Mucosa of descending colon (tissue), 3 donors: Measurements from ENCODE around the gene MAPK12. TPM values are rescaled to one million over a fixed set of nuclear protein-coding genes. Genes with fewer than 3 reads are reported as not detected.
A peak's percentile ranks its signal among the peaks of the same experiment; 100 is the strongest.

Experiments
- ATAC-seq: fragments of 200-7000 bp; cut with Tn5 transposase; one replicate; pipeline ENCODE4 v1.9.1; 2020; ENCODE audit warnings: mild to moderate bottlenecking, moderate library complexity
- DNase-seq, 3 donors: peaks; one replicate each; pipeline ENCODE4 v3.0.0-alpha.2; 2020
- H3K36me3 ChIP-seq: fragments of 200-600 bp; one replicate; pipeline ENCODE4 v1.8.0; 2021; ENCODE audit warnings: low read depth, mild to moderate bottlenecking
- H3K4me1 ChIP-seq: fragments of 200-600 bp; one replicate; pipeline ENCODE4 v1.8.0; 2021; ENCODE audit warnings: low read depth, mild to moderate bottlenecking
- H3K4me3 ChIP-seq: fragments of 200-600 bp; one replicate; pipeline ENCODE4 v1.8.0; 2021; ENCODE audit warnings: mild to moderate bottlenecking
- H3K9me3 ChIP-seq: fragments of 200-600 bp; one replicate; pipeline ENCODE4 v1.8.0; 2021; ENCODE audit warnings: mild to moderate bottlenecking
- CTCF ChIP-seq: fragments of 200-600 bp; IDR thresholded peaks from one replicate; pipeline ENCODE4 v1.8.0; 2022; ENCODE audit warnings: antibody characterized with exemption, mild to moderate bottlenecking
- intact Hi-C, 2 donors: fragments of 100-400 bp; cut with DNase I in 1 of 2; cut with micrococcal nuclease in 1 of 2; formaldehyde crosslinking; loops; one replicate each; pipeline versions ENCODE4 v1.11.0 to v1.11.1; 2022; cut with DNase I, micrococcal nuclease
- total RNA-seq, 3 donors: library from RNA; stranded (reverse); fragmentation: NEBNext Ultra II Directional in 2 of 3; extraction: Animal tissue kit (Norgen Biotek cat#: 25700) in 2 of 3; gene quantifications; one replicate each; pipeline versions ENCODE4 v1.2.1 to v1.2.4, GENCODE V29; 2021 to 2023
- donor health status: DM: no; HTN: no; CAD: no; lungs with moderate emphysema.
- donor health status: DM: no; HTN: no; CAD: no.
- donor health status: DM: no; HTN: yes; CAD: no.

MAPK12 gene
- total RNA-seq, 3 donors from 2014 or later = 2.3 to 6.5 (median 5.2) TPM

- H3K4me1 ChIP-seq = peaks cover 38% of the 10 kb centered on the region
- intact Hi-C loops = no loop called here
- TF ChIP-seq CTCF = no peak
Observed at GRCh38 chr22:50269970-50270665, 8.6 kb upstream of the MAPK12 start, which contains the start of gene MAPK11. TSS of gene MAPK11 (minus strand) at chr22:50270380. CDS start at chr22:50270292, 88 bp downstream.

DNA sequence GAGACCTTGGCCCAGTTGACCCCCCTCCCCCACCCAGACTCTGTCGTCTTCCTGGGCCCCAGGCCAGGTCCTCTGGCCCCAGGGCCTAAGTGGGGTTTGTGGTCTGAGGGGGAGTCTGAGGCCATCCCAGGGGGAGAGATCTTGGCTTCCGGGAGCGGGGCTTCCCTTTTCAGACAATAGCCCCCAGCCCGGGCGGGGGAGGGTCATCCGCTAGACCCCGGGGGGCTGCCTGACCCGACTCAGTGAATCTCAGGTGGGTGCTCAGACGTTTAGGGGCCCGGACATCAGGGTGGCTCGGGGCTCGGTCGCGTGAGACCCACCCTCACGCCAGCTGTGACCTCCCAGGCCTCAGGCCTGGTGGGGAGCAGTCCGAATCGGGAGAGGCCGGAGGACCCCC lies 8.1 kb upstream of the MAPK12 start:
- Histone ChIP-seq H3K4me1 (peaks cover 38% of the 10 kb centered on the region), H3K4me3 (no peak overlapping the region), H3K36me3 (no peaks in the 10 kb centered on the region), H3K9me3 (no peaks in the 10 kb centered on the region)
- intact Hi-C loops = no loop called here
- ATAC-seq = no peak
- no peak for DNase-seq
- TF ChIP-seq CTCF = no peak

More at GRCh38 chr22:50269970-50270665, 8.6 kb upstream of the MAPK12 start, which contains the start of gene MAPK11:
- H3K4me3 ChIP-seq = no peak within 1 kb of the TSS
- peak; percentile 44 for ATAC-seq
- H3K36me3 ChIP-seq = no peaks in the 10 kb centered on the region
- peak; percentile 56 to 85 (median 72) for DNase-seq
- no peaks in the 10 kb centered on the region for H3K9me3 ChIP-seq

DNA sequence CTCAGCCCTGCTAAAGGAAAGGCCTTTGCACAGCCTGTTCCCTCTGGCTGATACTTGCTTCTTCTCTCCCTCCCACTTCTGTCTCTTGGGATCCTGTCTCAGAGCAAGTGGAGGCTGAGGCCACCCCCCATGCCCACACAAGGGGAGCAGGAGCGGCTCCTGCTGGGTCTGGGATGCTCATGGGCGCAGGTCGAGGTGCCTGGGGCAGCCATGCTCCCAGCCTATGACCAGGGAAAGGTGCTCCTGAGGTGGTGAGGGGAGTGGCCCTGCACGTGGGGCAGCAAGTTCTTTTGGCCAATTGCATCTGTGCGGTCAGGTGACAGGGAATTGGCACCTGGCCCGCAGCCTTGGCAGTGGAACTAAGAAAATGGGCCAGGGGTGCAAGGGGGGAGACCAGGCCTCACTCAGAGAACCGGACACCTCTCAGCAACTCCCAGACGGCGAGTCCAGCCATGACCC lies 7.2 kb upstream of the MAPK12 start:
- H3K4me3 ChIP-seq = no peak overlapping the region
- intact Hi-C loops = no loop called here
- DNase-seq (peak in 1 of 3 donors; percentile 54), ATAC-seq (peak; percentile 19)
- peaks cover 38% of the 10 kb centered on the region for H3K4me1 ChIP-seq
- no peaks in the 10 kb centered on the region for H3K36me3 ChIP-seq
- no peaks in the 10 kb centered on the region for H3K9me3 ChIP-seq
- TF ChIP-seq CTCF = no peak

- no peaks in the 10 kb centered on the region for H3K9me3 ChIP-seq
- peak; percentile 70 for ATAC-seq
- no peaks in the 10 kb centered on the region for H3K36me3 ChIP-seq
- no peak overlapping the region for H3K4me3 ChIP-seq
- peak; percentile 71 to 83 (median 73) for DNase-seq
- peaks cover 38% of the 10 kb centered on the region for H3K4me1 ChIP-seq
- no peak for TF ChIP-seq CTCF
- intact Hi-C loops = no loop called here
Observed at GRCh38 chr22:50267591-50268390, 6.3 kb upstream of the MAPK12 start.

DNA sequence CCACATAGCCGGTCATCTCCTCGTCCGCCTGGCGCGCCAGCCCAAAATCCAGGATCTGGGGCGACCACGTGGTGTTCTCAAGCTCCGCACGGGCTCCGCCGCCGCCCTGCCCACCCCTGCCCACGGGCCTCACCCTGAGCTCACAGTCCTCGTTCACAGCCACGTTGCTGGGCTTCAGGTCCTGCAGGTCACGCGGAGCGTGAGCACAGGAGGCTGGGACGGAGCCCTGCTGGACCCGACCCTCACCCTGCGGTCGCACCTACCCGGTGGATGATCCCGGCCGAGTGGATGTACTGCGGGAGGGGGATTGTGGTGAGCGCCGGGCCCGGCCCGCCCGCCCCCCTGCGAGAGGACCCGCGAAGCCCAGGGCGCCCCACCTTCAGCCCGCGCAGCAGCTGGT lies 5.5 kb upstream of the MAPK12 start:
- Histone ChIP-seq H3K9me3 (no peaks in the 10 kb centered on the region), H3K4me1 (peaks cover 39% of the 10 kb centered on the region), H3K4me3 (no peak overlapping the region), H3K36me3 (no peaks in the 10 kb centered on the region)
- intact Hi-C loops = no loop called here
- TF ChIP-seq CTCF = no peak
- no peak for ATAC-seq
- no peak for DNase-seq
